ENCODE data around the gene CTXN1.

CTXN1 gene

GRCh38 chr19:7920519-7921301, 5.2 kb downstream of the CTXN1 start (continued):
- TF ChIP-seq PRDM2 (tag by site-specific recombination; IDR thresholded peaks at IDR 0.05; ENCODE audit: borderline replicate concordance) (no peak), ELK4 (IDR thresholded peaks at IDR 0.05; ENCODE audit: borderline replicate concordance, low read depth, low read length) (no peak), ZNF302 (tag by site-specific recombination; IDR thresholded peaks at IDR 0.05; ENCODE audit: low read depth) (no peak), ZNF660 (tag by site-specific recombination; IDR thresholded peaks at IDR 0.05) (no peak), ZBTB49 (tag by site-specific recombination; IDR thresholded peaks at IDR 0.05; ENCODE audit: low read depth) (no peak), ZEB2 (tag by site-specific recombination; IDR thresholded peaks at IDR 0.05) (peak; percentile 17; the same call in 1 of the 2 replicates), ZFP41 (tag by site-specific recombination; IDR thresholded peaks at IDR 0.05; ENCODE audit: borderline replicate concordance) (no peak), ZNF292 (tag by site-specific recombination; IDR thresholded peaks at IDR 0.05; ENCODE audit: borderline replicate concordance, low read depth) (no peak), PRDM4 (tag by site-specific recombination; IDR thresholded peaks at IDR 0.05) (no peak), ZNF354C (tag by site-specific recombination; IDR thresholded peaks at IDR 0.05; ENCODE audit: borderline replicate concordance, low read depth) (no peak), ZNF26 (tag by site-specific recombination; IDR thresholded peaks at IDR 0.05) (no peak), ZNF175 (tag by site-specific recombination; IDR thresholded peaks at IDR 0.05) (no peak), ZNF747 (tag by site-specific recombination; IDR thresholded peaks at IDR 0.05) (no peak), EGR2 (tag by site-specific recombination; IDR thresholded peaks at IDR 0.05; ENCODE audit: low read depth) (peak; percentile 99), SP3 (tag by site-specific recombination; IDR thresholded peaks at IDR 0.05) (peak; percentile 93), HIC1 (tag by site-specific recombination; IDR thresholded peaks at IDR 0.05) (peak; percentile 94), ZBTB11 (tag by site-specific recombination; conservative IDR thresholded peaks at IDR 0.05; ENCODE audit: low read depth) (peak; percentile 68; the same call in 1 of the 2 replicates), ZBTB1 (tag by site-specific recombination; IDR thresholded peaks at IDR 0.05) (no peak)
